ENCODE data around the gene RAB12. TPM values are rescaled to one million over a fixed set of nuclear protein-coding genes. Genes with fewer than 3 reads are reported as not detected.
"Not testable (repeated sequence)": the region's sequence is repeated elsewhere in the genome, so short reads cannot be mapped to it uniquely, and the experiment has no call there.

The RAB12 gene, protein sequence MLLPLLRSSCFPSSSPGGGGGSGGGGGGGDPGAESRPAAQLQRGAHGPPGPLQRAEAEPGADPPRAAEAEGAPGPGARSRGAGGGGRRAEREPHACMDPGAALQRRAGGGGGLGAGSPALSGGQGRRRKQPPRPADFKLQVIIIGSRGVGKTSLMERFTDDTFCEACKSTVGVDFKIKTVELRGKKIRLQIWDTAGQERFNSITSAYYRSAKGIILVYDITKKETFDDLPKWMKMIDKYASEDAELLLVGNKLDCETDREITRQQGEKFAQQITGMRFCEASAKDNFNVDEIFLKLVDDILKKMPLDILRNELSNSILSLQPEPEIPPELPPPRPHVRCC
- total RNA-seq = 18.9 and 19.2 TPM in 2 replicates

DNA sequence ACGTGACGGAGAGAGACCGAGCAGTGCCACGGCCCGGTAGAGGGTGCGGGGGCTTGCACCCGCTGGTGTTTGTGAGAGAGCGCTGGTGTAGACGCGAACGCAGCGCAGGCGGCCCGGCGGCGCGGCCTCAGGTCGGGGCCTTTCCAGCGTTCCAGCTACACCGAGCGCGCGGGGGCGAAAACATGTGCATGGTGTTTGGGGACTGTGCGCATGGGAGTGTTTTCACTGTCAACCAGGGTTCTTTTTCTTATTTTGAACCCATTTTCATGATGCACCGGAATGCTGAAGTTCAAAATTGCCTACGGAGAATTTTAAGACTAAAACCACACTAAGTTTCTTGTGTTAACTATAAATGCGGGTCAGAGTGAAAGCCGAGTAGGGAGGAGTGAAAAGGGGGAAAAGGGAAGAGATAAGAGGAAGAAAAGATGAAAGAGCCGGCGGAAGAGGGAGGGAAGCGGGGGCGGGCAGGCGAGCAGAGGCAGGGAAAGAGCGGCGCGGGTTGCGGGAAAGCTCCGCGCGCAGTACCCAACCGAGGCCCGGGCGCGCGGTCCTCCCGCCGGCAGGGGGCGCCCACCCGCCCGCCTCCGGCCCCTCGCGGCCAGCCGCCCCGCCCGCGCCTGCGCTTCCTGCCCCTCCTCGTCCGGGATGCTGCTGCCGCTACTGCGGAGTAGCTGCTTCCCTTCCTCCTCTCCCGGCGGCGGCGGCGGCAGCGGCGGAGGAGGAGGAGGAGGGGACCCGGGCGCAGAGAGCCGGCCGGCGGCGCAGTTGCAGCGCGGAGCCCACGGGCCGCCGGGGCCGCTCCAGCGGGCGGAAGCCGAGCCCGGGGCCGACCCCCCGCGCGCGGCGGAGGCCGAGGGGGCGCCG is at the start of gene RAB12:
RAB12 (plus strand) TSS at position 643 of the 864 bp plus-strand sequence; CDS start at position 646, 3 bp downstream.
- intact Hi-C loops (cut with micrococcal nuclease) = loop anchor here (1.0 to 10.0 kb wide), 6 partner anchors 95 to 1918 kb away; partner anchors contain the start of genes NAPG, PPP4R1 and RALBP1
- H3K27me3 Mint-ChIP-seq (ENCODE audit: insufficient read depth) = peaks cover 12% of the 10 kb centered on the region
- H3K9me3 Mint-ChIP-seq = no peaks in the 10 kb centered on the region
- H3K4me3 Mint-ChIP-seq = peak within 1 kb of the TSS; percentile 91
- peaks cover 16% of the 10 kb centered on the region for H3K36me3 Mint-ChIP-seq (ENCODE audit: low read depth)
- peak within 1 kb of the TSS; percentile 88 for H3K27ac Mint-ChIP-seq
- peaks cover 50% of the 10 kb centered on the region for H3K4me1 Mint-ChIP-seq (ENCODE audit: low read depth)
- peak; percentile 83 for DNase-seq (ENCODE audit: low spot score)

DNA sequence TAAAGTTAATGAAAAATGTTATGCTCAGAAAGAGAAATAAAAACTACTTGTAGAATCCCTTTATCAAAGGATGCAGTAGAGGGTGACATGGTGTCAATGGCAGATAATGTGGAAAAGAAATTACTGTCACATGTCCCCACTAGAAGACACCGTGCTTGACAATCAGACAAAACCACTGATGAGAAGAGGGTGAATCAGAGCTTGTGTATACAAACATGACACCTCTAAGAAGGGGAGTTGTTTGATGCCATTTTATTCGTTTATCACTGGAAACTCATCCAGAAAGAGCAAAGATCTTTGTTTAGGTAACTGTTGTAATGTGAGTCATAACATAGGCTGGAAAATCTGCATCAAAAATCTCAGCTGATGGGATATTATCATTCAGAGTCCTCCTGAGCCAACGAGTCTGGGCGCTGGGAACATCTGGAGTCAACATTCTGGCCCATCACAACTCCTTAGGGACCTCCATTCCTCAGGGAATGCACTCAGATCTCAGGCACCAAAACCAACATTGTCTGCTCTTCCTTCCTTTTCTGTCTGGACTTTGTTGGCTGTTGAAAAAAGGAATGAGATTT is 49.5 kb upstream of the RAB12 start:
- Mint-ChIP-seq H3K4me3 (no peak overlapping the region), H3K27ac (no peak overlapping the region), H3K36me3 (ENCODE audit: low read depth) (no peaks in the 10 kb centered on the region), H3K4me1 (ENCODE audit: low read depth) (no peaks in the 10 kb centered on the region), H3K27me3 (ENCODE audit: insufficient read depth) (peaks cover 3% of the 10 kb centered on the region), H3K9me3 (no peaks in the 10 kb centered on the region)
- no peak for DNase-seq (ENCODE audit: low spot score)
- intact Hi-C loops (cut with micrococcal nuclease) = no loop called here

DNA sequence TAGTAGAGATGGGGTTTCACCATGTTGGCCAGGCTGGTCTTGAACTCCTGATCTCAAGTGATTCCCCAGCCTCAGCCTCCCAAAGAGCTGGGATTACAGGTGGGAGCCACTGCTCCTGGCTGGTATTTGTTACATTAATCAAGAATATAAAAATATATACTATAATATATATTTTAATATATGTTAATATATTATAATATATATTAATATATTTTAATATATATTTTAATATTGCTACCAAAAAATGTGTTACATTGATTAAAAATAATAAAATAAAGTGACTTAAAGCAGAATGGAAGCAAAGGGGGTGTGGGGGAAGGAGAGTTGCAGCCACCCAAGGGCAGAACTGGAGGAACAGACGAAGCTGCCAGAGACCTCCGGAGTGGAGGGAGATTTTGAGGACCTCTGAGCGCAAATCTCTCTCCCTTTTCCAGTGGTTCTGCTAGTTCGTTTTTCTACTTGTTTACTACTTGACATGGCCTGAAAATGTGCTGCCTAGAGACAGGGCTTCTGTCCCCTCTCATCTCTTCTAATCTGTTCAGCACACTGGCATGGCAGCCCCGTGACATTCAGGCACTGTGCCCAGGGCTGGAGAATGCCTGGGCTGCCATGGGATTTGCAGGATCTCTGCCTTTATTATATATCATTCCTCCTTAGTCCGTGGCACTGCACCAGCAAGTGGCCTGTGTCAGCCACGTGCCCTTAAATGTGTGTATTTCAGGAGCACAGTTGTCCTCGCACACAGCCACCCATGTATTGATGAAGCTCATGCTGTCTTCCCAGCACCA is 47.9 kb upstream of the RAB12 start:
- Mint-ChIP-seq H3K36me3 (ENCODE audit: low read depth) (no peaks in the 10 kb centered on the region), H3K4me3 (no peak overlapping the region), H3K9me3 (no peaks in the 10 kb centered on the region), H3K4me1 (ENCODE audit: low read depth) (no peaks in the 10 kb centered on the region), H3K27me3 (ENCODE audit: insufficient read depth) (peaks cover 3% of the 10 kb centered on the region), H3K27ac (no peak overlapping the region)
- DNase-seq (ENCODE audit: low spot score) = no peak
- intact Hi-C loops (cut with micrococcal nuclease) = no loop called here

DNA sequence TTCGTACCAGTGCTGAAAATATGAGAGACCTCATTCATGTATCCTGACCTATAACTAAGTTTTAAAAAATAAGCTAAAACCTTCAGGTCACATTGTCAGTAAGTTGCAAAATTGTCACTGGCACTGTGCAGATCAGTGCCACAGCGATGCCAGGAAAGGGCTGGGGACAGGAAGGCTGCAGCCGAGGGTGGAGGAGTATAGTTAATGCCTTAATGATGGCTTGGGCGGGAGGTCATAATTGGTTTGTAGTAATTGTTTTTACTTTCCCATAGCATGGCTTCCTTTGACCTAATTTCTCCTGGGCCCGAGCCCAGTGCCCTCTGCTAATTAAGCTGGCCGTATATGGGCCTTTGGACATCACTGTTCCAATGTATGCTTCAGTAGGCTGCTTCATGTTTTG is 47.2 kb upstream of the RAB12 start:
- no peak overlapping the region for H3K27ac Mint-ChIP-seq
- H3K36me3 Mint-ChIP-seq (ENCODE audit: low read depth) = no peaks in the 10 kb centered on the region
- intact Hi-C loops (cut with micrococcal nuclease) = no loop called here
- no peaks in the 10 kb centered on the region for H3K4me1 Mint-ChIP-seq (ENCODE audit: low read depth)
- no peak for DNase-seq (ENCODE audit: low spot score)
- no peaks in the 10 kb centered on the region for H3K9me3 Mint-ChIP-seq
- H3K27me3 Mint-ChIP-seq (ENCODE audit: insufficient read depth) = peaks cover 3% of the 10 kb centered on the region
- no peak overlapping the region for H3K4me3 Mint-ChIP-seq

DNA sequence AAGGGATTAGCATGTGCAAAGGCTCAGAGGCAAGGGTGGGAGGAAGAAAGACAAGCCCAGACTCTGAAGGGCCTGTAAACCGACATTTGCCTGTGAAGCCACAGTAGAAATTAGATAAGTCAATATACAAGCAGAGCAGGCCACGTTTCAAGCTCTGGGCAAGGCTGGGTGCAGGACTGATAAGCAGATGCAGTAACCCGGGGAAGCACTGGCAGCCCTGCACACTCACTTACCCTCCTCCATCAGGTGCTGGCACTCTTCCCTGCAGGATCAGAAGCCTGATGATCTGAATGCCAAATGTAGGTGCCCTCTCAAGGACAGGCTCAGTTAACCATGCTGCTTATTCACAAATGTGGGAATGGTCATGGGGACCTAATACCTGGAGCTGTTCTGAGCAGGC is 46.3 kb upstream of the RAB12 start:
- Mint-ChIP-seq H3K4me3 (no peak overlapping the region), H3K27ac (no peak overlapping the region), H3K27me3 (ENCODE audit: insufficient read depth) (peaks cover 3% of the 10 kb centered on the region), H3K9me3 (no peaks in the 10 kb centered on the region), H3K36me3 (ENCODE audit: low read depth) (no peaks in the 10 kb centered on the region), H3K4me1 (ENCODE audit: low read depth) (no peaks in the 10 kb centered on the region)
- DNase-seq (ENCODE audit: low spot score) = no peak
- intact Hi-C loops (cut with micrococcal nuclease) = no loop called here

DNA sequence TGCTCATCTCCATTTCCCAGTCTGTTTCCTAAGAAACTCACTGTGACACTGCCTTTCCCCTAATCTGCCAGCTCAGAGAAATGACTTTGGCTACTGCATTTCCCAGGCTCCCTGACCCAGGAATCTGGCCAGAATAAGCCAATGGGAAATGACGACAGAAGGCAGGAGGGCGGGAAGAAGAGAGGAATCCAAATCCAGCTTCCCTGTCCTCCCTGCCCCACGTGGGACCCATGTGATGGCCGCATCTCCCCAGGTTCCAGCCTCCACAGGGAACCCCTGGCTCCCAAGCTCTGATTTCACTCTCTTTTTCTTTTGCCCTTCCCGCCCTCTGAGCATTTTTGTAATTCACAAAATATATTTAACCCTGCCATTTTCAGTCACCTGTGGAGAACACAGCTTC is 37.8 kb upstream of the RAB12 start:
- H3K4me3 Mint-ChIP-seq = no peak overlapping the region
- no peaks in the 10 kb centered on the region for H3K4me1 Mint-ChIP-seq (ENCODE audit: low read depth)
- no peak for DNase-seq (ENCODE audit: low spot score)
- H3K36me3 Mint-ChIP-seq (ENCODE audit: low read depth) = no peaks in the 10 kb centered on the region
- H3K27ac Mint-ChIP-seq = no peak overlapping the region
- no peaks in the 10 kb centered on the region for H3K9me3 Mint-ChIP-seq
- intact Hi-C loops (cut with micrococcal nuclease) = no loop called here
- H3K27me3 Mint-ChIP-seq (ENCODE audit: insufficient read depth) = peaks cover 2% of the 10 kb centered on the region

DNA sequence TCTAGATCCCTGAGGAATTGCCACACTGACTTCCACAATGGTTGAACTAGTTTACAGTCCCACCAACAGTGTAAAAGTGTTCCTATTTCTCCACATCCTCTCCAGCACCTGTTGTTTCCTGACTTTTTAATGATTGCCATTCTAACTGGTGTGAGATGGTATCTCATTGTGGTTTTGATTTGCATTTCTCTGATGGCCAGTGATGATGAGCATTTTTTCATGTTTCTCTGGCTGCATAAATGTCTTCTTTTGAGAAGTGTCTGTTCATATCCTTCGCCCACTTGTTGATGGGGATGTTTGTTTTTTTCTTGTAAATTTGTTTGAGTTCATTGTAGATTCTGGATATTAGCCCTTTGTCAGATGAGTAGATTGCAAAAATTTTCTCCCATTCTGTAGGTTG is 35.5 kb upstream of the RAB12 start:
- H3K27ac Mint-ChIP-seq; H3K9me3 Mint-ChIP-seq; DNase-seq (ENCODE audit: low spot score); H3K4me1 Mint-ChIP-seq (ENCODE audit: low read depth); H3K27me3 Mint-ChIP-seq (ENCODE audit: insufficient read depth); intact Hi-C loops (cut with micrococcal nuclease); H3K4me3 Mint-ChIP-seq; H3K36me3 Mint-ChIP-seq (ENCODE audit: low read depth): not testable (repeated sequence)

DNA sequence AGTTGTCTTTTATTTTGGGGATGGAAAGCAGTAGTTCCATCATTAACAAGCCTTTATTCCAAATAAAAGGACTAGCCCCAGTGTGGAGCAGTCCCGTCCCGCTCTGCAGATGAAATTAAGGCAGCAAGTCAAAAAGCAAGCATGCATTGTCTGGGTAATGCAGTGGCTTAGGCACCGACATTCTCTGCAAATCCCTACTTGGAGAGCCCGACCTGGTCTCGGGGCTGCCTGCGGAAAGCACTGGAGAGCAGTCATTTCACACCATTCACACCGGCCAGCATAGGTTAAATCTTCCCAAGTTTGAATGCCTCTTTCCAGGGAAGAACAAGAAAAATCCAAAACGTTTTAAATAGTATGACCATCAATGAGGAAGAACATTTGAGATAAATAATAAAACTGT is 24.4 kb upstream of the RAB12 start:
- H3K27me3 Mint-ChIP-seq (ENCODE audit: insufficient read depth) = peaks cover 2% of the 10 kb centered on the region

DNA sequence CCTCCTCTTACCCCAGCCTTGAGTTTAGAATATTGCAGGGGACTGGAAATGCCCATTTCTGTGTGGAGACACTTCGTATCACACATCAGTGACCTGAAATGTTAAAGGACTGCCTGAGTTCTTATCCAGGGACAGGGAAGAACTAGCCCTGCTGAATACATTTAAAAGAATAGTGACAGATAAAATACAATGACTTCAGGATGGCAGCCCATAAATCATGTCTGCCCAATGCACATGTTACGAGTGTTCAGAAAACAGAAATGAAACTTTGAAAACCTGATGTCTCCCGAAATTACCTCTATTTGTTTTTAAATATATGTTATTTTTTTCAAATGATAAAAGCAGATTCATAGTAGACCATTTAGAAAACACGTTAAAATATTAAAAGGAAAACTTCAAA is 22.3 kb upstream of the RAB12 start:
- Mint-ChIP-seq H3K27me3 (ENCODE audit: insufficient read depth) (peaks cover 2% of the 10 kb centered on the region), H3K36me3 (ENCODE audit: low read depth) (no peaks in the 10 kb centered on the region), H3K4me3 (no peak overlapping the region), H3K4me1 (ENCODE audit: low read depth) (no peaks in the 10 kb centered on the region), H3K27ac (no peak overlapping the region), H3K9me3 (peaks cover 12% of the 10 kb centered on the region)
- no peak for DNase-seq (ENCODE audit: low spot score)
- intact Hi-C loops (cut with micrococcal nuclease) = no loop called here

More for the DNA sequence above, 24.4 kb upstream of the RAB12 start:
- H3K4me3 Mint-ChIP-seq = no peak overlapping the region
- no peak for DNase-seq (ENCODE audit: low spot score)
- no peaks in the 10 kb centered on the region for H3K4me1 Mint-ChIP-seq (ENCODE audit: low read depth)
- H3K27ac Mint-ChIP-seq = no peak overlapping the region
- intact Hi-C loops (cut with micrococcal nuclease) = no loop called here
- H3K9me3 Mint-ChIP-seq = peaks cover 2% of the 10 kb centered on the region
- no peaks in the 10 kb centered on the region for H3K36me3 Mint-ChIP-seq (ENCODE audit: low read depth)

DNA sequence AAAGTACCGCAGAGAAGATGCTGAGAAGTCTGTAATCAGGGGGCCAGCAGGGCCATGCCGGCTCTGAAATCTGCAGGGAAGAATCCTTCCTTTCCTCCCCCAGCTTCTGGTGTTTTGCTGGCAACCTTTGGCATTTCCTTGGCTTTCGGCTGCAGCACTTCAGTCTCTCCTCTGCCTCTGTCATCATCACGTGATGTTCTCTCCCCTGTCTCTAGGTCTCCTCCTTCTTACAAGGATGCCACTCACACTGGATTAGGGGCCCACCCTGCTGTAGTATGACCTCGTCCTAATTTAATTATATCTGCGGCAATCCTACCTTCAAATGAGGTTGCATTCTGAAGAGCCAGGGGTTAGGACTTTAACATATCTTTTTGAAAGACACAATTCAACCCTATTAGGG is 13.8 kb upstream of the RAB12 start:
- Mint-ChIP-seq H3K4me3 (no peak overlapping the region), H3K27me3 (ENCODE audit: insufficient read depth) (peaks cover 9% of the 10 kb centered on the region), H3K4me1 (ENCODE audit: low read depth) (no peaks in the 10 kb centered on the region), H3K9me3 (peaks cover 3% of the 10 kb centered on the region), H3K36me3 (ENCODE audit: low read depth) (no peaks in the 10 kb centered on the region), H3K27ac (no peak overlapping the region)
- intact Hi-C loops (cut with micrococcal nuclease) = no loop called here
- DNase-seq (ENCODE audit: low spot score) = no peak

DNA sequence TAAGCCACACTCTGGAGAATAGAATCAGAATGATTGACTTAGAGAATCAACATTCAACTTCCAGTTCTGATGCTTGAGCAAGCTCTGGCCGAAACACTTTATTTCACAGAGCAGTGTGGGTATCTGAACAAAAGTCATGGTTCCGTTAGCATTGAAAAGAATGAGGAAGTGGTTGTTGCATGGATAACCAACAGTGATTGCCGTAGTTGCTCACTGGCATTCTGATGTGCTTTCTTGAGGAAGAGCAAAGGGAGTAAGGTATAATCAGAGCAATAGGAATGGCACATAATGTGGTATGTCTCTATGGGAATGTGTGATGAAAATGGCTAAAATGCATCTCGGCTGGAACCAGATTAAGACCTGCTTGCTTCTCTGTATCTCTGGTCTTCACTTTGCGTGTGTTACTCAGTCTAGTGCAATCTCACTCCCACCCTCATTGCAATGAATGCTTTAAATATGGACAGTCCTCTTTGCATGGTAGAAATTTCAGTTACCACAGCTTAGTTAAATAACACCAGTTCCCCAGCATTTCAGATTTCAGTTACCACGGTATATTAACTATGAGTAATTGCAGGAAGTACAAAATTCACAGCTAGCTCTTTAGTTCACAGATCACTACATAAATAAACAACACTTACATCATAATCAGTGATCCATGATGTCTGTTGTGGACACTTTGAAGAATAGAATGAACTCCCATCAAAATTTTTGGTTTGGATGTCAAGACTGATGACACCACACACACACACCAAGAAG is 7.8 kb upstream of the RAB12 start:
- DNase-seq (ENCODE audit: low spot score) = no peak
- no peak overlapping the region for H3K27ac Mint-ChIP-seq
- peaks cover 18% of the 10 kb centered on the region for H3K4me1 Mint-ChIP-seq (ENCODE audit: low read depth)
- intact Hi-C loops (cut with micrococcal nuclease) = loop anchor here (10.0 kb wide), 1 partner anchor 1013 kb away; the partner anchor contains the start of gene PPP4R1
- H3K27me3 Mint-ChIP-seq (ENCODE audit: insufficient read depth) = peaks cover 12% of the 10 kb centered on the region
- H3K36me3 Mint-ChIP-seq (ENCODE audit: low read depth) = no peaks in the 10 kb centered on the region
- no peak overlapping the region for H3K4me3 Mint-ChIP-seq
- H3K9me3 Mint-ChIP-seq = no peaks in the 10 kb centered on the region

DNA sequence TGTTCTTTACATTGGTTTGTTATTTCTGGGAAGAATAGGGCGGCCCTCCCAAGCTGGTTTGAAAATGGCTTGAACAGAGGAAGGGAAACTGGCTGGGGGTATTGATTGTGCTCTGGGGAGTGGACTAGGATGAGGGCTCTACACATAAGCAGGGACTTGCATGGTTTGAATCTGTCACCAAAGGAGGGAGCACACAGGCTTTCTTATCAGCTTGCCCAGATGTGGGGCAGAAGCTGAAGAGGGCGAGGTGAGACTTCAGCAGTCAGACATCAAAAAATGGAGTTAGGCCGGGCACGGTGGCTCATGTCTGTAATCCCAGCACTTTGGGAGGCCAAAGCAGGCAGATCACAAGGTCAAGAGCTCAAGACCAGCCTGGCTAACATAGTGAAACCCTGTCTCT is 7.2 kb upstream of the RAB12 start:
- no peak overlapping the region for H3K4me3 Mint-ChIP-seq
- no peak for DNase-seq (ENCODE audit: low spot score)
- H3K27ac Mint-ChIP-seq = no peak overlapping the region
- no peaks in the 10 kb centered on the region for H3K36me3 Mint-ChIP-seq (ENCODE audit: low read depth)
- intact Hi-C loops (cut with micrococcal nuclease) = loop anchor here (10.0 kb wide), 1 partner anchor 1013 kb away; the partner anchor contains the start of gene PPP4R1
- no peaks in the 10 kb centered on the region for H3K9me3 Mint-ChIP-seq
- H3K27me3 Mint-ChIP-seq (ENCODE audit: insufficient read depth) = peaks cover 12% of the 10 kb centered on the region
- peaks cover 18% of the 10 kb centered on the region for H3K4me1 Mint-ChIP-seq (ENCODE audit: low read depth)

Data from activated T-helper 1 cell treated with anti-CD3 and anti-CD28 coated beads, Interleukin-12 subunit alpha, Interleukin-12 subunit beta, Interleukin-2, Interleukin-4 antibody, amounts not matched to agents 30 ng/mL and 10 ng/mL and 1 ng/mL, durations not matched to agents 14 hours and 24 hours and 36 hours (primary cell).